GM12872 (cell line): Measurements from ENCODE around the gene TRMT1.

Experiments used
- TF ChIP-seq, protein P1 (sequence below): IDR thresholded peaks from 3 replicates; pipeline ENCODE4 v1.5.1; 2011; ENCODE audit warnings: low read depth, mild to moderate bottlenecking, low read length, moderate library complexity; ENCODE audit not compliant: insufficient read depth

TRMT1 gene

DNA sequence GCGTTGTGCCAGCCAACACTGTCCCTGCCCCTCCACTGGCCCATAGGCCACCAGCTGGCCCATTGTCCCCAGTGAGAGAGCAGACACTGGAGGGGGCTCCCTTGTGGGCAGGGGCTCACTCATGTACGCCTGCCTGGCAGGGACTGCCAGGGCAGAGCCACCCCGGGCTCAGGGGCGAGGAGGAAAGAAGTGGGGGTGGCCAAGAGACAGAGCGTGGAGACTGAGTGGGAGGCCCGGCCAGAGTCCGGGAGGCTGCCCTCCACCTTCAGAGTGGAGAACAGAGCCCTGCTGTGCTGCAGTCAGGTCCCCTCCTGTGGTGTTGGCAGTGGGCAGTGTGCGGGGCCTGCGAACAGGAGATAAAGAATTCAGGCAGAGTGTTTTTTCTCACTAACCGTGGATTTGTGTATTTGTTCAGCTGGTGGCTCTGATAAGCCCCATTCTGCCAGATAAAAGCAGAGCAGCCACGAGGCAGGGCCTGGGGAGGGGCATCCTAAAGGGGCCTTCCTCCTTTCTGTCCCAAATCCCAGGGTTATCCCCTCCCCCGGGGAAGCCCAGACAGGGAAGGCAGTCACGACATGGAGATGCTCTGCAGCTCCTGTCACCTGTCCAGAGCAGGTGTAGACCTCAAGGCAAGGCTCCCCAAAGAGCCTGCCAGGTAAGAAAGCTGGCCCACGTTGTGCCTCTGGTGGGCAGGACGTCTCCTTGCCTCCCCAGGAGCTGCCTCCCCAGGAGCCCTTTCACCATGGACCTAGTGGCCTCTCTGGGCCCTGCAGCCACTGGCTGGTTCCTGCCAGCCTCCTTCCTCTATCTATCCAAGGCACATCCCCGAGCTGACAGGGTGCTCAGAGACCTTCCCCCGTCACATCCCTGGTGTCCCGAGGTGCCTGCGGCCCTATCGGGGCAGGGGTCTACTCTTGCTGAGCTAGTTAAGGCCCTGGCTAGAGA, 46.9 kb downstream of the TRMT1 start:
- TF ChIP-seq, protein P1, sequence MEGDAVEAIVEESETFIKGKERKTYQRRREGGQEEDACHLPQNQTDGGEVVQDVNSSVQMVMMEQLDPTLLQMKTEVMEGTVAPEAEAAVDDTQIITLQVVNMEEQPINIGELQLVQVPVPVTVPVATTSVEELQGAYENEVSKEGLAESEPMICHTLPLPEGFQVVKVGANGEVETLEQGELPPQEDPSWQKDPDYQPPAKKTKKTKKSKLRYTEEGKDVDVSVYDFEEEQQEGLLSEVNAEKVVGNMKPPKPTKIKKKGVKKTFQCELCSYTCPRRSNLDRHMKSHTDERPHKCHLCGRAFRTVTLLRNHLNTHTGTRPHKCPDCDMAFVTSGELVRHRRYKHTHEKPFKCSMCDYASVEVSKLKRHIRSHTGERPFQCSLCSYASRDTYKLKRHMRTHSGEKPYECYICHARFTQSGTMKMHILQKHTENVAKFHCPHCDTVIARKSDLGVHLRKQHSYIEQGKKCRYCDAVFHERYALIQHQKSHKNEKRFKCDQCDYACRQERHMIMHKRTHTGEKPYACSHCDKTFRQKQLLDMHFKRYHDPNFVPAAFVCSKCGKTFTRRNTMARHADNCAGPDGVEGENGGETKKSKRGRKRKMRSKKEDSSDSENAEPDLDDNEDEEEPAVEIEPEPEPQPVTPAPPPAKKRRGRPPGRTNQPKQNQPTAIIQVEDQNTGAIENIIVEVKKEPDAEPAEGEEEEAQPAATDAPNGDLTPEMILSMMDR = no peak

GRCh38 chr19:13068085-13068846, 48.3 kb downstream of the TRMT1 start:
- TF ChIP-seq, protein P1 = no peak

- TF ChIP-seq, protein P1 = no peak
These were observed 49.4 kb downstream of the TRMT1 start for GRCh38 chr19:13066933-13067807.

DNA sequence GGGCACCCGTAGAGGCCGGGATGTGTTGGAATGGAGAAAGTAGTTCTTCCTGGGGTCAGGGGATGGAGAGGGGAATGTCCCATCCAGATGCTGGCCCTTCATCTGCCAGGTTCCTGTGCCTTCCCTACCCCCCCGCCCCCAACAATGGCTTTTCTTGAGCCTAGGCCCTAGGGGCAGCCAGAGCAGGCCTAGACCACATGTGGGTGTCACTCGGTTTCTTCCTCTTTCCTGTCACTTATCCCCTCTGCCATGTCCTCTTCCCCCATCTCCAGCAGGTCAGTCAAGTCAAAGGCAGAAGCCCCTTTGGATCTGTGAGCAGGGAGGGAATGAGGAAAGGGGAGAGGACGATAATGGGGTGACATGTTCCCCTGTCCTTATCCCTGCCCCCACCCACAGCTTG, 50.3 kb downstream of the TRMT1 start:
- TF ChIP-seq, protein P1 = no peak

DNA sequence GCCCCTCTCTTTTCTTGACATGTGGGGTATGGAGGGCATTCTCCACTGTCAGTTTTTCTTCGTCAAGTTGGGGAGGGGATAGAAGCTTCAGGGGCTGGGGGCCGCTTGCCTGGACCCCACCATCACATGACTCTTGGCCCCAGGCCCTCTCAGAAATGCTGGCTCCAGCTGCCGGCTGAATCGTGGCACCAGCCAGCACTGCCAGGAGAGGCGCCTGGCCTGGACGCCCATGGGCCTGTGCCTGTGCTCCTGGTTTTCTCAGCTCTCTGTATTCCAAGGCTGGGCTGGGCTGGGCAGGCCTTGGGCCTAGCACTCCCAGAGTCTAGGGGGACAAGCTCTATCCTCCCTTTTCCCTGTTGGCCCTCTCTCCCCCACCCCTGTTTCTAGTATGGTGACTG, 52.4 kb downstream of the TRMT1 start:
- TF ChIP-seq, protein P1 = no peak

GRCh38 chr19:13063461-13064091, 53.0 kb downstream of the TRMT1 start:
- TF ChIP-seq, protein P1 = no peak

GRCh38 chr19:13062317-13062716, 54.2 kb downstream of the TRMT1 start:
- TF ChIP-seq, protein P1 = no peak
